DND-41 (cell line): Measurements from ENCODE around the gene CD52.

Source experiments
- ATAC-seq: fragments of 200-7000 bp; cut with Tn5 transposase; 3 replicates; pipeline ENCODE4 v1.9.1; 2021; ENCODE audit warnings: low read depth; ENCODE audit not compliant: insufficient read depth
- DNase-seq: peaks from one replicate; pipeline ENCODE4 v3.0.0-alpha.2; 2020
- H2AFZ ChIP-seq: 2 replicates; pipeline ENCODE4 v1.6.0; 2012; ENCODE audit warnings: low read depth, low read length
- H3K27ac ChIP-seq: 2 replicates; pipeline ENCODE4 v1.5.1; 2012; ENCODE audit warnings: low read length, inconsistent platforms
- H3K27me3 ChIP-seq: fragments of 200-600 bp; sonication (generic); 2 replicates; pipeline ENCODE4 v1.6.0; 2012; ENCODE audit warnings: low read length, mild to moderate bottlenecking, inconsistent platforms; ENCODE audit not compliant: insufficient read depth, poor library complexity
- H3K36me3 ChIP-seq: 2 replicates; pipeline ENCODE4 v1.5.1; 2012; ENCODE audit warnings: low read length, inconsistent platforms; ENCODE audit not compliant: insufficient read depth
- H3K4me1 ChIP-seq: 2 replicates; pipeline ENCODE4 v1.5.1; 2012; ENCODE audit warnings: mild to moderate bottlenecking, low read length; ENCODE audit not compliant: insufficient read depth
- H3K4me2 ChIP-seq: 2 replicates; pipeline ENCODE4 v1.6.0; 2012; ENCODE audit warnings: mild to moderate bottlenecking, moderate library complexity, low read length, inconsistent platforms; ENCODE audit not compliant: insufficient read depth
- H3K4me3 ChIP-seq, 2 experiments: fragments of 200-600 bp in 1 of 2; shearing (Covaris generic) in 1 of 2; 2 replicates each; pipeline ENCODE4 v1.5.1; 2012 to 2016; ENCODE audit warnings: inconsistent platforms in 2 of 2, low read length in 2 of 2, mild to moderate bottlenecking in 2 of 2, low read depth in 1 of 2, moderate library complexity in 1 of 2
- H3K79me2 ChIP-seq: 2 replicates; pipeline ENCODE4 v1.6.0; 2012; ENCODE audit warnings: low read length, inconsistent platforms; ENCODE audit not compliant: insufficient read depth
- H3K9ac ChIP-seq: 2 replicates; pipeline ENCODE4 v1.6.0; 2012; ENCODE audit warnings: low read depth, mild to moderate bottlenecking, inconsistent platforms, low read length, moderate library complexity
- H3K9me3 ChIP-seq: 2 replicates; pipeline ENCODE4 v1.5.1; 2012; ENCODE audit warnings: low read length, moderate library complexity, mild to moderate bottlenecking, inconsistent platforms; ENCODE audit not compliant: insufficient read depth, severe bottlenecking
- H4K20me1 ChIP-seq: 2 replicates; pipeline ENCODE4 v1.6.0; 2012; ENCODE audit warnings: low read length; ENCODE audit not compliant: insufficient read depth
- EZH2 ChIP-seq: IDR thresholded peaks from 3 replicates; pipeline ENCODE4 v1.6.1; 2012; ENCODE audit warnings: borderline replicate concordance, low read depth, mild to moderate bottlenecking, moderate library complexity, low read length, inconsistent platforms; ENCODE audit not compliant: severe bottlenecking
- TF ChIP-seq, protein P1 (sequence below): IDR thresholded peaks from 2 replicates; pipeline ENCODE4 v1.5.1; 2012; ENCODE audit warnings: borderline replicate concordance, low read length, moderate library complexity, mild to moderate bottlenecking; ENCODE audit not compliant: poor library complexity, severe bottlenecking; ENCODE audit errors: extremely low read depth

CD52 gene

GRCh38 chr1:26277719-26278118 is 40.0 kb upstream of the CD52 start:
- Histone ChIP-seq H3K4me3 (no peak overlapping the region), H3K27ac (no peak overlapping the region), H3K9me3 (no peaks in the 10 kb centered on the region), H3K36me3 (peaks cover 74% of the 10 kb centered on the region), H3K4me2 (no peak overlapping the region), H3K27me3 (no peaks in the 10 kb centered on the region), H3K79me2 (peaks cover 32% of the 10 kb centered on the region), H4K20me1 (peaks cover 22% of the 10 kb centered on the region; the same call in 1 of the 2 replicates), H3K9ac (no peak overlapping the region), H3K4me1 (peaks cover 45% of the 10 kb centered on the region), H2AFZ (no peak overlapping the region)
- DNase-seq = no peak
- TF ChIP-seq, protein P1, sequence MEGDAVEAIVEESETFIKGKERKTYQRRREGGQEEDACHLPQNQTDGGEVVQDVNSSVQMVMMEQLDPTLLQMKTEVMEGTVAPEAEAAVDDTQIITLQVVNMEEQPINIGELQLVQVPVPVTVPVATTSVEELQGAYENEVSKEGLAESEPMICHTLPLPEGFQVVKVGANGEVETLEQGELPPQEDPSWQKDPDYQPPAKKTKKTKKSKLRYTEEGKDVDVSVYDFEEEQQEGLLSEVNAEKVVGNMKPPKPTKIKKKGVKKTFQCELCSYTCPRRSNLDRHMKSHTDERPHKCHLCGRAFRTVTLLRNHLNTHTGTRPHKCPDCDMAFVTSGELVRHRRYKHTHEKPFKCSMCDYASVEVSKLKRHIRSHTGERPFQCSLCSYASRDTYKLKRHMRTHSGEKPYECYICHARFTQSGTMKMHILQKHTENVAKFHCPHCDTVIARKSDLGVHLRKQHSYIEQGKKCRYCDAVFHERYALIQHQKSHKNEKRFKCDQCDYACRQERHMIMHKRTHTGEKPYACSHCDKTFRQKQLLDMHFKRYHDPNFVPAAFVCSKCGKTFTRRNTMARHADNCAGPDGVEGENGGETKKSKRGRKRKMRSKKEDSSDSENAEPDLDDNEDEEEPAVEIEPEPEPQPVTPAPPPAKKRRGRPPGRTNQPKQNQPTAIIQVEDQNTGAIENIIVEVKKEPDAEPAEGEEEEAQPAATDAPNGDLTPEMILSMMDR = no peak
- ATAC-seq = no peak

DNA sequence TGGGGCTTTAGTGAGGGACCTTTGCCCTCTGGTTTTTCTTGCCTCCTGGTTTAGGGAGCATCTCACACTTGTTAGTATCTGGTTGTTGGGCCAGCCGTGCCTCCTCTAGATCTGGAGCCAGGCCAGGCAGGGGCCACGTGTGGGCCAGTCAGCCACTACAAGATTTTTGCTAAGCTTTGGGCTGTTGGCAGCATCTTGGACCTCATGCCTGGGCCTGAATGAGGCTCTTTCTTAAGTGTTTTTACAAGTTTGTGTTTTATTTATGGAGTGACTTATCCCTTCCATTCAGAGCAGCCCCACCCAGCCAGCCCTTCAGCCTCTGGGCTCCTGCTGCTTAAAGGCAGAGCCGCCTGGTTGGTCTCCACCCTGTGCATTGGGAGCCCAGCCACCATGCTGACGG is 39.5 kb upstream of the CD52 start:
- Histone ChIP-seq H3K79me2 (peaks cover 32% of the 10 kb centered on the region), H3K9ac (no peak overlapping the region; the same call in 1 of the 2 replicates), H3K27me3 (no peaks in the 10 kb centered on the region), H3K9me3 (no peaks in the 10 kb centered on the region), H3K4me2 (peak overlapping the region; percentile 67; the same call in 1 of the 2 replicates), H3K4me3 (no peak overlapping the region), H2AFZ (no peak overlapping the region), H3K4me1 (peaks cover 45% of the 10 kb centered on the region), H3K36me3 (peaks cover 73% of the 10 kb centered on the region), H4K20me1 (peaks cover 22% of the 10 kb centered on the region; the same call in 1 of the 2 replicates), H3K27ac (no peak overlapping the region)
- DNase-seq (no peak), ATAC-seq (no peak)
- TF ChIP-seq EZH2 = no peak
- TF ChIP-seq, protein P1 = no peak

DNA sequence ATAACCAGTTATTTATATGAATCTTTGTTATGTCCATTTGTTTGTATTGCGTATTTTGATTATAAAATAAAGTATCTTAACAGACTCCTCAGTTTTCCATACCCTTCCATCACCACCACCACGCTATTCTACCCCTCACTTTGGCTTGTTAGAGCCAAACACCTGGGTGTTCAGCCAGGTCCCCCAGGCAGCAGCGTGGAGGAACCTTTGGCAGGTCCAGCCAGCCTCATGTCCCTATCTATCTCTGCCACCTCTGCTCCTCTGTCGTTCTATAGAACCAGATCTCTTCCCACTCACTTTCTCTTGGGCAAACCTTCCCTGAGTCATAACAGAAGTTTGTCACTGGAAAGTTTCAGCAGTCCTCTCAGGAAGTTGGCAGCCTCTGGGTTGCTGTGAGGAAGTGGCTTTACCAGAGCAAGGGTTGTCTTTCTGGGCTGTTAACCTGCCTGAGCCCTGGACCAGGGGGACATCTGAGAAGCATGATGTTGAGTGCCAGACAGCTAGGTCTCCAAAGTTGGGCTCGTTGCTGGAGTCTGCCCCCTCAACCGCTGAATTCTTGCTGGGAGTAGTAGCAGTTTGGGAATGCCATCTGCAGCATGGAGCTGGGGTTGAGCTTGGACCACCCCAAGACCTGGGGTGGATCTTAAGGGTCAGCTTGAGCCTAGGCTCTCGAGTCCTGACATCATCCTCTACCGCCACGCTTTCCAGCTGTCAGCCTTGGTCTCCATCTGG is 38.9 kb upstream of the CD52 start:
- H3K4me3 ChIP-seq = peak overlapping the region; percentile 34 to 74; a peak in 3 of 4 replicates
- H3K27me3 ChIP-seq = no peaks in the 10 kb centered on the region
- ATAC-seq = no peak
- no peaks in the 10 kb centered on the region for H3K9me3 ChIP-seq
- peak overlapping the region; percentile 91 for H3K9ac ChIP-seq
- H4K20me1 ChIP-seq = peaks cover 22% of the 10 kb centered on the region; the same call in 1 of the 2 replicates
- no peak for DNase-seq
- H3K4me1 ChIP-seq = peaks cover 45% of the 10 kb centered on the region
- H3K79me2 ChIP-seq = peaks cover 32% of the 10 kb centered on the region
- peak overlapping the region; percentile 67 for H3K4me2 ChIP-seq
- H3K36me3 ChIP-seq = peaks cover 73% of the 10 kb centered on the region
- TF ChIP-seq EZH2 = no peak
- TF ChIP-seq, protein P1 = no peak
- H3K27ac ChIP-seq = peak overlapping the region; percentile 72
- H2AFZ ChIP-seq = no peak overlapping the region
